HL-60 (cell line): ENCODE data around the gene THEM4.

Experiments
- POLR2AphosphoS5 ChIP-seq: IDR thresholded peaks from 2 replicates; pipeline ENCODE4 v1.6.1; 2012; ENCODE audit warnings: low read depth
- TF ChIP-seq, protein P1 (sequence below): IDR thresholded peaks from one replicate; pipeline ENCODE4 v1.5.1; 2011; ENCODE audit warnings: low read length, control low read depth, inconsistent platforms; ENCODE audit not compliant: insufficient read depth
- TF ChIP-seq, protein P2 (sequence below): IDR thresholded peaks from 2 replicates; pipeline ENCODE4 v1.6.1; 2012; ENCODE audit warnings: low read depth; ENCODE audit not compliant: insufficient replicate concordance

DNA sequence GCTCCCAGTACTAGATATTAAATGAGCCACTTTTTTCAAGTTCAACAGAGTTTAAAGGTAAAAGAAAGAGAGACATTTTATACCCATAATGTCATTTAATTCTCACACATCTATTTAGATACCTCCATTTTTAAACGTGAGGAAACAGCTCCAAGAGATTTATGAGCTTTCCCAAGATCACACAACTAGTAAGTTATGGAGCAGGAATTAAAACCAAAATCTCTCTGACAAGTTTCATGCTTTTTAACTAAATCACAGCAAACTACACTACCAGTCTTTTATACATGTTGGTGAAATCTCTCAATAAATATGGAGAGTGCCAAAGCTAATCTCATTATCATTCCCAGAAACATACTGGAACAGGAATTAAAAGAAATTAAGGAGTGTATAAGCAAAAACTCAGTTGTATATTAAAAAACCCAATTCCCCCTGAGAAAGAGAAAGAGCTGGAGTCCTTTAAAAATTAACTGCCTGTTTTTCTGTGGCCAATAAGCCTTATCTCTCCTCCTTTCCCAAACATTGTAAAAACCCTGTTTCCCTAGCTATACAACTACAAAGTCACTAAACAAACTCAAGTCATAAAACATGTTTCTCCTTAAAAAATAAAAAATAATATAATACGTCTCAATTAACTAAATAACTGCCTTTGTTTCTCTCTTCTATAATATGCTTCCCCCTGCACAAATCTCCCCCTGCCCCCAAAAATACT, 26.7 kb upstream of the THEM4 start:
- TF ChIP-seq, protein P1, sequence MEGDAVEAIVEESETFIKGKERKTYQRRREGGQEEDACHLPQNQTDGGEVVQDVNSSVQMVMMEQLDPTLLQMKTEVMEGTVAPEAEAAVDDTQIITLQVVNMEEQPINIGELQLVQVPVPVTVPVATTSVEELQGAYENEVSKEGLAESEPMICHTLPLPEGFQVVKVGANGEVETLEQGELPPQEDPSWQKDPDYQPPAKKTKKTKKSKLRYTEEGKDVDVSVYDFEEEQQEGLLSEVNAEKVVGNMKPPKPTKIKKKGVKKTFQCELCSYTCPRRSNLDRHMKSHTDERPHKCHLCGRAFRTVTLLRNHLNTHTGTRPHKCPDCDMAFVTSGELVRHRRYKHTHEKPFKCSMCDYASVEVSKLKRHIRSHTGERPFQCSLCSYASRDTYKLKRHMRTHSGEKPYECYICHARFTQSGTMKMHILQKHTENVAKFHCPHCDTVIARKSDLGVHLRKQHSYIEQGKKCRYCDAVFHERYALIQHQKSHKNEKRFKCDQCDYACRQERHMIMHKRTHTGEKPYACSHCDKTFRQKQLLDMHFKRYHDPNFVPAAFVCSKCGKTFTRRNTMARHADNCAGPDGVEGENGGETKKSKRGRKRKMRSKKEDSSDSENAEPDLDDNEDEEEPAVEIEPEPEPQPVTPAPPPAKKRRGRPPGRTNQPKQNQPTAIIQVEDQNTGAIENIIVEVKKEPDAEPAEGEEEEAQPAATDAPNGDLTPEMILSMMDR = no peak
- no peak for TF ChIP-seq POLR2AphosphoS5
- TF ChIP-seq, protein P2, sequence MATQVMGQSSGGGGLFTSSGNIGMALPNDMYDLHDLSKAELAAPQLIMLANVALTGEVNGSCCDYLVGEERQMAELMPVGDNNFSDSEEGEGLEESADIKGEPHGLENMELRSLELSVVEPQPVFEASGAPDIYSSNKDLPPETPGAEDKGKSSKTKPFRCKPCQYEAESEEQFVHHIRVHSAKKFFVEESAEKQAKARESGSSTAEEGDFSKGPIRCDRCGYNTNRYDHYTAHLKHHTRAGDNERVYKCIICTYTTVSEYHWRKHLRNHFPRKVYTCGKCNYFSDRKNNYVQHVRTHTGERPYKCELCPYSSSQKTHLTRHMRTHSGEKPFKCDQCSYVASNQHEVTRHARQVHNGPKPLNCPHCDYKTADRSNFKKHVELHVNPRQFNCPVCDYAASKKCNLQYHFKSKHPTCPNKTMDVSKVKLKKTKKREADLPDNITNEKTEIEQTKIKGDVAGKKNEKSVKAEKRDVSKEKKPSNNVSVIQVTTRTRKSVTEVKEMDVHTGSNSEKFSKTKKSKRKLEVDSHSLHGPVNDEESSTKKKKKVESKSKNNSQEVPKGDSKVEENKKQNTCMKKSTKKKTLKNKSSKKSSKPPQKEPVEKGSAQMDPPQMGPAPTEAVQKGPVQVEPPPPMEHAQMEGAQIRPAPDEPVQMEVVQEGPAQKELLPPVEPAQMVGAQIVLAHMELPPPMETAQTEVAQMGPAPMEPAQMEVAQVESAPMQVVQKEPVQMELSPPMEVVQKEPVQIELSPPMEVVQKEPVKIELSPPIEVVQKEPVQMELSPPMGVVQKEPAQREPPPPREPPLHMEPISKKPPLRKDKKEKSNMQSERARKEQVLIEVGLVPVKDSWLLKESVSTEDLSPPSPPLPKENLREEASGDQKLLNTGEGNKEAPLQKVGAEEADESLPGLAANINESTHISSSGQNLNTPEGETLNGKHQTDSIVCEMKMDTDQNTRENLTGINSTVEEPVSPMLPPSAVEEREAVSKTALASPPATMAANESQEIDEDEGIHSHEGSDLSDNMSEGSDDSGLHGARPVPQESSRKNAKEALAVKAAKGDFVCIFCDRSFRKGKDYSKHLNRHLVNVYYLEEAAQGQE = no peak
